DOHH2 (cell line): ENCODE data around the gene SHROOM2.
A peak's percentile ranks its signal among the peaks of the same experiment; 100 is the strongest.

Experiments used
- H3F3A ChIP-seq: fragments of 200-600 bp; sonication (generic), shearing (Covaris generic); 2 replicates; pipeline ENCODE4 v1.6.0; 2016; ENCODE audit warnings: antibody characterized with exemption, mild to moderate bottlenecking; ENCODE audit not compliant: control insufficient read depth, insufficient read depth
- H3K27ac ChIP-seq: fragments of 200-600 bp; sonication (generic); 2 replicates; pipeline ENCODE4 v1.5.1; 2014; ENCODE audit warnings: low read depth, mild to moderate bottlenecking, low read length, moderate library complexity
- H3K27me3 ChIP-seq: fragments of 200-600 bp; sonication (generic); 2 replicates; pipeline ENCODE4 v1.6.1; 2014; ENCODE audit warnings: mild to moderate bottlenecking, low read length, mixed read lengths; ENCODE audit not compliant: control insufficient read depth
- H3K36me3 ChIP-seq: fragments of 200-600 bp; sonication (generic); 2 replicates; pipeline ENCODE4 v1.6.1; 2014; ENCODE audit warnings: mild to moderate bottlenecking, low read length, moderate library complexity, mixed read lengths; ENCODE audit not compliant: control insufficient read depth
- H3K4me1 ChIP-seq: fragments of 200-600 bp; sonication (generic); 2 replicates; pipeline ENCODE4 v1.6.1; 2014; ENCODE audit warnings: mild to moderate bottlenecking, low read length, mixed read lengths; ENCODE audit not compliant: control insufficient read depth
- H3K4me2 ChIP-seq: fragments of 200-600 bp; sonication (generic); 2 replicates; pipeline ENCODE4 v1.6.0; 2014; ENCODE audit warnings: mild to moderate bottlenecking, low read length, moderate library complexity
- H3K4me3 ChIP-seq: fragments of 200-600 bp; sonication (generic); 2 replicates; pipeline ENCODE4 v1.5.1; 2014; ENCODE audit warnings: mild to moderate bottlenecking, low read length, mixed read lengths
- H3K79me2 ChIP-seq: fragments of 200-600 bp; sonication (generic); 2 replicates; pipeline ENCODE4 v1.6.1; 2014; ENCODE audit warnings: mild to moderate bottlenecking, low read length, mixed read lengths; ENCODE audit not compliant: control insufficient read depth
- H3K9me2 ChIP-seq: fragments of 200-600 bp; sonication (generic); replicated peaks from 2 replicates; pipeline ENCODE4 v1.6.1; 2014; ENCODE audit warnings: mild to moderate bottlenecking, low read length, mixed read lengths; ENCODE audit not compliant: control insufficient read depth
- H3K9me3 ChIP-seq: fragments of 200-600 bp; sonication (generic); 2 replicates; pipeline ENCODE4 v1.6.1; 2014; ENCODE audit warnings: antibody characterized with exemption, low read length, mixed read lengths; ENCODE audit not compliant: control insufficient read depth, insufficient read depth
- H4K20me1 ChIP-seq: fragments of 200-600 bp; sonication (generic); 2 replicates; pipeline ENCODE4 v1.6.0; 2014; ENCODE audit warnings: low read depth, mild to moderate bottlenecking, antibody characterized with exemption, low read length, moderate library complexity; ENCODE audit not compliant: control insufficient read depth, insufficient read depth
- CTCF ChIP-seq: fragments of 200-600 bp; sonication (generic); IDR thresholded peaks from one replicate; pipeline ENCODE4 v1.5.1; 2014; ENCODE audit warnings: antibody characterized with exemption, mild to moderate bottlenecking, low read depth, low read length; ENCODE audit not compliant: poor library complexity, severe bottlenecking
- EZH2phosphoT487 ChIP-seq: fragments of 200-600 bp; sonication (generic); IDR thresholded peaks from 2 replicates; pipeline ENCODE4 v1.6.1; 2017; ENCODE audit warnings: borderline replicate concordance, mild to moderate bottlenecking, antibody characterized with exemption, low read length, moderate library complexity, mixed read lengths

The SHROOM2 gene

GRCh38 chrX:9958183-9958582, 172.0 kb downstream of the SHROOM2 start:
- Histone ChIP-seq H3K27me3 (no peaks in the 10 kb centered on the region), H4K20me1 (no peaks in the 10 kb centered on the region), H3K9me2 (no peaks in the 10 kb centered on the region), H3F3A (no peaks in the 10 kb centered on the region), H3K4me3 (peak overlapping the region; percentile 25), H3K27ac (no peak overlapping the region), H3K9me3 (peaks cover under 1% of the 10 kb centered on the region; the same call in 1 of the 2 replicates), H3K79me2 (no peaks in the 10 kb centered on the region), H3K4me2 (peak overlapping the region; percentile 45), H3K36me3 (no peaks in the 10 kb centered on the region), H3K4me1 (peaks cover 30% of the 10 kb centered on the region)
- TF ChIP-seq CTCF (no peak), EZH2phosphoT487 (no peak)

- Histone ChIP-seq H3F3A (no peaks in the 10 kb centered on the region), H3K9me2 (no peaks in the 10 kb centered on the region), H3K27me3 (no peaks in the 10 kb centered on the region), H3K4me2 (no peak overlapping the region), H4K20me1 (no peaks in the 10 kb centered on the region), H3K9me3 (no peaks in the 10 kb centered on the region), H3K36me3 (no peaks in the 10 kb centered on the region), H3K4me1 (peaks cover 12% of the 10 kb centered on the region), H3K79me2 (no peaks in the 10 kb centered on the region), H3K27ac (no peak overlapping the region), H3K4me3 (no peak overlapping the region)
- no peak for TF ChIP-seq EZH2phosphoT487
- TF ChIP-seq CTCF: no peak
Measured at GRCh38 chrX:9961750-9962149, 175.5 kb downstream of the SHROOM2 start.

DNA sequence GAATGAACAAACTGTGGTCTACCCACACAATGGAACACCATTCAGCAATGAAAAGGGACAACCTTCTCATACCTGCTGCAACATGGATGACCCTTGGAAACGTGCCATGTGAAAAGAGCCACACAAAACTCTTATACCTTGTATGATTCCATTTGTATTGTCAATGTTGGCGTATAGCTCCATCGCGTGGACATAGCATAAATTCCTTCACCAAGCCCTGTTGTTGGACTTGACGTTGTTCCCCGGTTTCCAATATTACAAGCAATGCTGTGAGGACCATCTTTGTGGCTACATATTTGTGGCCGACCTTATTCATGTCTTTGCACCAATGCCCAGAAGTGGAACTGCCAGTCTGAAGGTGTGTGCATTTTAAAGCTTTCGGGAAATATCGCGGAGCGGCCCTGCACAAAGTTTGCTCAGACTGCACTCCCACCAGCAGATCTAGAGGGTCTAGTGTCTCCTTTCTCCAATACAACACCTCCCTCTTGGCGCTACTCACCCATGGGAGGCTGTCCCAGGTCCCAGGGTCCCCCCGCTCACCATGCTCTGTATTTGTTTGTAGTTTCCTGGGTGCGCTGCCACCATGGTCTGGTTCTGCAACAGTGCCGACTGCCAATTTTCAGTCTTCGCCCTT, 180.7 kb downstream of the SHROOM2 start, which contains the start of gene CLDN34:
Gene CLDN34, plus strand, starts transcription at position 584 of the 634 bp plus-strand sequence. Its CDS starts 0 bp downstream, at position 584.
- Histone ChIP-seq H3K27ac (no peak within 1 kb of the TSS), H4K20me1 (no peaks in the 10 kb centered on the region), H3F3A (no peaks in the 10 kb centered on the region), H3K27me3 (no peaks in the 10 kb centered on the region), H3K4me2 (no peak within 1 kb of the TSS), H3K36me3 (no peaks in the 10 kb centered on the region), H3K9me2 (no peaks in the 10 kb centered on the region), H3K4me3 (no peak within 1 kb of the TSS), H3K9me3 (no peaks in the 10 kb centered on the region), H3K79me2 (no peaks in the 10 kb centered on the region), H3K4me1 (no peaks in the 10 kb centered on the region)
- no peak for TF ChIP-seq CTCF
- no peak for TF ChIP-seq EZH2phosphoT487
